Adrenal gland (tissue), 12 donors: ENCODE data around the gene SRPK2. TPM values are rescaled to one million over a fixed set of nuclear protein-coding genes. Genes with fewer than 3 reads are reported as not detected.

Source experiments
- DNase-seq, 7 donors: peaks; one replicate each; pipeline ENCODE4 v3.0.0-alpha.2; 2019 to 2020
- H3K27ac ChIP-seq, 5 donors: fragments of 200-600 bp; sonication (generic) in 4 of 5; 1 replicate in 3 of 5; 2 replicates in 2 of 5; pipeline versions ENCODE4 v1.5.1 to v1.8.0; 2016 to 2020; ENCODE audit warnings: mild to moderate bottlenecking in 1 of 5
- H3K27me3 ChIP-seq: fragments of 200-600 bp; 2 replicates; pipeline ENCODE4 v1.8.0; 2021
- H3K36me3 ChIP-seq, 2 donors: fragments of 200-600 bp; replicated peaks in 1 of 2; 1 replicate in 1 of 2; 2 replicates in 1 of 2; pipeline versions ENCODE4 v1.5.1 to v1.8.0; 2018 to 2022
- H3K4me1 ChIP-seq, 2 donors: fragments of 200-600 bp; replicated peaks in 1 of 2; 1 replicate in 1 of 2; 2 replicates in 1 of 2; pipeline versions ENCODE4 v1.5.1 to v1.8.0; 2018 to 2021
- H3K4me3 ChIP-seq, 4 donors: fragments of 200-600 bp; sonication (generic) in 3 of 4; one replicate each; pipeline ENCODE4 v1.5.1; 2016 to 2018
- H3K9me3 ChIP-seq, 3 donors: fragments of 200-600 bp; sonication (generic) in 1 of 3; replicated peaks in 1 of 3; 1 replicate in 2 of 3; 2 replicates in 1 of 3; pipeline versions ENCODE4 v1.5.1 to v1.8.0; 2016 to 2021
- POLR2A ChIP-seq, 2 donors: fragments of 450-650 bp; IDR thresholded peaks; one replicate each; pipeline ENCODE4 v1.6.1; 2017; ENCODE audit warnings: antibody characterized with exemption in 2 of 2, mild to moderate bottlenecking in 2 of 2, moderate library complexity in 1 of 2
- WGBS, 4 donors: extraction: QIAGEN DNeasy Blood & Tissue Kit in 2 of 4; methylation state at CpG; one replicate each; pipeline versions ENCODE4 v1.1.5 to v1.1.7; 2013 to 2017; 5-methylcytosine and 5-hydroxymethylcytosine counted together
- intact Hi-C, 2 donors: fragments of 100-400 bp; cut with DNase I; formaldehyde crosslinking; loops; one replicate each; pipeline versions ENCODE4 v1.14.1 to v1.15.0; 2022 to 2023
- polyA plus RNA-seq, 3 donors: library from polyadenylated mRNA; stranded (reverse); fragments of 200-250 nt in 2 of 3; fragments of 350-450 nt in 1 of 3; fragmentation: Illumina TruSeq in 1 of 3; extraction: RNeasy Lipid Tissue Mini Kit (QIAGEN cat#74804) in 1 of 3; gene quantifications; one replicate each; pipeline ENCODE4 v1.2.3, GENCODE V29; 2013 to 2014
- total RNA-seq, 9 donors: library from RNA; depleted of rRNA in 4 of 9; stranded (reverse); fragments of >200 nt in 4 of 9; fragments of 120-200 nt in 1 of 9; fragmentation: NEBNext Ultra II Directional in 1 of 9; extraction: Animal tissue kit (Norgen Biotek cat#: 25700) in 1 of 9; gene quantifications; one replicate each; pipeline versions ENCODE4 v1.1.0 to v1.2.4, GENCODE V29; 2013 to 2023
- TF ChIP-seq, protein P1 (sequence below), 6 experiments: fragments of 450-650 bp in 4 of 6; fragments of 200-600 bp in 2 of 6; sonication (generic) in 1 of 6; IDR thresholded peaks; 1 replicate in 5 of 6; 2 replicates in 1 of 6; pipeline versions ENCODE4 v1.5.1 to v1.8.0; 2016 to 2021; ENCODE audit warnings: antibody characterized with exemption in 6 of 6, mild to moderate bottlenecking in 2 of 6, moderate library complexity in 1 of 6
- donor health status: healthy with polysubstance abuse.
- donor health status: Bipolar disorder and iron deficiency.
- donor health status: DM: yes; HTN: yes; CAD: no.
- donor health status: DM: no; HTN: no; CAD: no.
- donor health status: DM: no; HTN: no; CAD: no.
- donor health status: DM: yes; HTN: yes; CAD: no.

The SRPK2 gene
- total and polyA plus RNA-seq, 12 donors, result 7.3 to 64.7 (median 36.6) TPM

GRCh38 chr7:105206985-105207384 lies 181.7 kb downstream of the SRPK2 start:
- WGBS, 4 donors, result 93 to 100% (median 99%) methylated on average over 2 of the region's 2 CpGs
- intact Hi-C loops, result no loop called here
- Histone ChIP-seq H3K36me3 (no peaks in the 10 kb centered on the region), H3K9me3 (no peaks in the 10 kb centered on the region), H3K27me3 (no peaks in the 10 kb centered on the region), H3K4me3 (no peak overlapping the region), H3K4me1 (peaks cover 0 to 17% of the 10 kb centered on the region in 2 donors), H3K27ac (no peak overlapping the region)
- TF ChIP-seq, protein P1, sequence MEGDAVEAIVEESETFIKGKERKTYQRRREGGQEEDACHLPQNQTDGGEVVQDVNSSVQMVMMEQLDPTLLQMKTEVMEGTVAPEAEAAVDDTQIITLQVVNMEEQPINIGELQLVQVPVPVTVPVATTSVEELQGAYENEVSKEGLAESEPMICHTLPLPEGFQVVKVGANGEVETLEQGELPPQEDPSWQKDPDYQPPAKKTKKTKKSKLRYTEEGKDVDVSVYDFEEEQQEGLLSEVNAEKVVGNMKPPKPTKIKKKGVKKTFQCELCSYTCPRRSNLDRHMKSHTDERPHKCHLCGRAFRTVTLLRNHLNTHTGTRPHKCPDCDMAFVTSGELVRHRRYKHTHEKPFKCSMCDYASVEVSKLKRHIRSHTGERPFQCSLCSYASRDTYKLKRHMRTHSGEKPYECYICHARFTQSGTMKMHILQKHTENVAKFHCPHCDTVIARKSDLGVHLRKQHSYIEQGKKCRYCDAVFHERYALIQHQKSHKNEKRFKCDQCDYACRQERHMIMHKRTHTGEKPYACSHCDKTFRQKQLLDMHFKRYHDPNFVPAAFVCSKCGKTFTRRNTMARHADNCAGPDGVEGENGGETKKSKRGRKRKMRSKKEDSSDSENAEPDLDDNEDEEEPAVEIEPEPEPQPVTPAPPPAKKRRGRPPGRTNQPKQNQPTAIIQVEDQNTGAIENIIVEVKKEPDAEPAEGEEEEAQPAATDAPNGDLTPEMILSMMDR (IDR thresholded peaks at IDR 0.05), result no peak
- TF ChIP-seq POLR2A (IDR thresholded peaks at IDR 0.05), result no peak
- no peak for DNase-seq

GRCh38 chr7:105205592-105206237 lies 183.0 kb downstream of the SRPK2 start:
- DNase-seq, result no peak
- H3K9me3 ChIP-seq, result no peaks in the 10 kb centered on the region
- 69 to 88% (median 82%) methylated on average over 6 to 7 of the region's 7 CpGs for WGBS, 4 donors
- H3K4me3 ChIP-seq, result no peak overlapping the region
- H3K4me1 ChIP-seq, result peaks cover 0 to 15% of the 10 kb centered on the region in 2 donors
- TF ChIP-seq POLR2A (IDR thresholded peaks at IDR 0.05), result no peak
- TF ChIP-seq, protein P1 (IDR thresholded peaks at IDR 0.05), result no peak
- H3K27me3 ChIP-seq, result no peaks in the 10 kb centered on the region
- intact Hi-C loops, result no loop called here
- no peak overlapping the region for H3K27ac ChIP-seq
- no peaks in the 10 kb centered on the region for H3K36me3 ChIP-seq

- DNase-seq, result no peak
Observed at GRCh38 chr7:105204953-105205352, 183.8 kb downstream of the SRPK2 start.

GRCh38 chr7:105204520-105204919 lies 184.2 kb downstream of the SRPK2 start:
- WGBS, 4 donors, result 86 to 99% (median 94%) methylated on average over 4 to 9 of the region's 9 CpGs
- DNase-seq, result no peak
- TF ChIP-seq, protein P1 (IDR thresholded peaks at IDR 0.05), result no peak

More at GRCh38 chr7:105204953-105205352, 183.8 kb downstream of the SRPK2 start:
- no peak for TF ChIP-seq POLR2A (IDR thresholded peaks at IDR 0.05)
- TF ChIP-seq, protein P1 (IDR thresholded peaks at IDR 0.05), result no peak
- intact Hi-C loops, result no loop called here
- Histone ChIP-seq H3K27ac (no peak overlapping the region), H3K4me3 (no peak overlapping the region), H3K27me3 (no peaks in the 10 kb centered on the region), H3K36me3 (no peaks in the 10 kb centered on the region), H3K9me3 (no peaks in the 10 kb centered on the region), H3K4me1 (peaks cover 0 to 9% of the 10 kb centered on the region in 2 donors)
- WGBS, 4 donors, result 90 to 94% (median 92%) methylated on average over 2 of the region's 2 CpGs

More at GRCh38 chr7:105204520-105204919, 184.2 kb downstream of the SRPK2 start:
- H3K27ac ChIP-seq, result no peak overlapping the region
- H3K4me3 ChIP-seq, result no peak overlapping the region
- peaks cover 0 to 9% of the 10 kb centered on the region in 2 donors for H3K4me1 ChIP-seq
- no peaks in the 10 kb centered on the region for H3K36me3 ChIP-seq
- H3K9me3 ChIP-seq, result no peaks in the 10 kb centered on the region
- intact Hi-C loops, result no loop called here
- no peaks in the 10 kb centered on the region for H3K27me3 ChIP-seq
